PFSK-1 (cell line): ENCODE results near the gene IGSF8.

Experiments used
- FOXP2 ChIP-seq: optimal IDR thresholded peaks from 2 replicates; pipeline ENCODE3; 2011; ENCODE audit warnings: borderline replicate concordance, control low read depth, inconsistent platforms; ENCODE audit not compliant: insufficient read depth; ENCODE audit errors: extremely low read length, extremely low read depth
- POLR2AphosphoS5 ChIP-seq: IDR thresholded peaks from 2 replicates; pipeline ENCODE4 v1.6.1; 2012; ENCODE audit warnings: low read depth, mild to moderate bottlenecking, control low read depth, low read length, moderate library complexity
- REST ChIP-seq, 2 experiments: IDR thresholded peaks; 2 replicates each; pipeline versions ENCODE4 v1.6.1 to v1.8.0; 2011 to 2012; ENCODE audit warnings: low read depth in 2 of 2, low read length in 2 of 2, control low read depth in 1 of 2, inconsistent platforms in 1 of 2, mild to moderate bottlenecking in 1 of 2, moderate library complexity in 1 of 2; ENCODE audit not compliant: insufficient read depth in 1 of 2
- SIN3A ChIP-seq: IDR thresholded peaks from 2 replicates; pipeline ENCODE4 v1.6.1; 2012; ENCODE audit warnings: mild to moderate bottlenecking, low read length, moderate library complexity, borderline replicate concordance; ENCODE audit not compliant: insufficient read depth
- TAF1 ChIP-seq: IDR thresholded peaks from 2 replicates; pipeline ENCODE4 v1.6.1; 2012; ENCODE audit warnings: low read length, control low read depth, borderline replicate concordance; ENCODE audit not compliant: insufficient read depth

The IGSF8 gene

GRCh38 chr1:160143695-160144094, 45.3 kb upstream of the IGSF8 start:
- no peak for TF ChIP-seq TAF1
- TF ChIP-seq REST (IDR thresholded peaks at IDR 0.05; ENCODE audit: insufficient read depth in 1 of 2, low read depth in 2 of 2, low read length in 2 of 2): no peak
- TF ChIP-seq POLR2AphosphoS5: no peak
- TF ChIP-seq FOXP2: no peak
- no peak for TF ChIP-seq SIN3A

- TF ChIP-seq SIN3A (no peak), REST (IDR thresholded peaks at IDR 0.05; ENCODE audit: insufficient read depth in 1 of 2, low read depth in 2 of 2, low read length in 2 of 2) (no peak), POLR2AphosphoS5 (no peak), TAF1 (no peak), FOXP2 (no peak)
Measured at GRCh38 chr1:160139840-160140239, 41.4 kb upstream of the IGSF8 start.

GRCh38 chr1:160137216-160137862, 38.9 kb upstream of the IGSF8 start:
- TF ChIP-seq REST (IDR thresholded peaks at IDR 0.05; ENCODE audit: insufficient read depth in 1 of 2, low read depth in 2 of 2, low read length in 2 of 2) (no peak), SIN3A (no peak), TAF1 (no peak), FOXP2 (no peak), POLR2AphosphoS5 (no peak)

- TF ChIP-seq TAF1 (no peak), SIN3A (no peak), REST (IDR thresholded peaks at IDR 0.05; ENCODE audit: insufficient read depth in 1 of 2, low read depth in 2 of 2, low read length in 2 of 2) (no peak), POLR2AphosphoS5 (no peak), FOXP2 (no peak)
Measured at GRCh38 chr1:160136926-160137200, 38.4 kb upstream of the IGSF8 start.
